ENCODE results near the gene CDK5R1.

Gene CDK5R1

GRCh38 chr17:32493976-32494513 lies 7.3 kb downstream of the CDK5R1 start:
- H3K27ac Mint-ChIP-seq = peak overlapping the region; percentile 22
- no peaks in the 10 kb centered on the region for H3K27me3 Mint-ChIP-seq
- H3K4me3 Mint-ChIP-seq = no peak overlapping the region
- H3K9me3 Mint-ChIP-seq (ENCODE audit: low read depth) = no peaks in the 10 kb centered on the region
- peaks cover 3% of the 10 kb centered on the region for H3K36me3 Mint-ChIP-seq
- peaks cover 54% of the 10 kb centered on the region for H3K4me1 Mint-ChIP-seq (ENCODE audit: low read depth)

- H3K27ac Mint-ChIP-seq = no peak overlapping the region
- H3K9me3 Mint-ChIP-seq (ENCODE audit: low read depth) = no peaks in the 10 kb centered on the region
- H3K36me3 Mint-ChIP-seq = no peaks in the 10 kb centered on the region
- H3K27me3 Mint-ChIP-seq = no peaks in the 10 kb centered on the region
- H3K4me1 Mint-ChIP-seq (ENCODE audit: low read depth) = peaks cover 47% of the 10 kb centered on the region
- H3K4me3 Mint-ChIP-seq = no peak overlapping the region
Observed at GRCh38 chr17:32494621-32495358, 8.0 kb downstream of the CDK5R1 start.

- Mint-ChIP-seq H3K27ac (no peak overlapping the region), H3K27me3 (no peaks in the 10 kb centered on the region), H3K4me3 (no peak overlapping the region), H3K9me3 (ENCODE audit: low read depth) (no peaks in the 10 kb centered on the region), H3K36me3 (no peaks in the 10 kb centered on the region), H3K4me1 (ENCODE audit: low read depth) (peaks cover 43% of the 10 kb centered on the region)
Observed at GRCh38 chr17:32495359-32496231, 8.8 kb downstream of the CDK5R1 start.

GRCh38 chr17:32496395-32497073 lies 9.7 kb downstream of the CDK5R1 start:
- Mint-ChIP-seq H3K36me3 (no peaks in the 10 kb centered on the region), H3K4me1 (ENCODE audit: low read depth) (peaks cover 38% of the 10 kb centered on the region), H3K27ac (no peak overlapping the region), H3K9me3 (ENCODE audit: low read depth) (no peaks in the 10 kb centered on the region), H3K4me3 (no peak overlapping the region), H3K27me3 (no peaks in the 10 kb centered on the region)

DNA sequence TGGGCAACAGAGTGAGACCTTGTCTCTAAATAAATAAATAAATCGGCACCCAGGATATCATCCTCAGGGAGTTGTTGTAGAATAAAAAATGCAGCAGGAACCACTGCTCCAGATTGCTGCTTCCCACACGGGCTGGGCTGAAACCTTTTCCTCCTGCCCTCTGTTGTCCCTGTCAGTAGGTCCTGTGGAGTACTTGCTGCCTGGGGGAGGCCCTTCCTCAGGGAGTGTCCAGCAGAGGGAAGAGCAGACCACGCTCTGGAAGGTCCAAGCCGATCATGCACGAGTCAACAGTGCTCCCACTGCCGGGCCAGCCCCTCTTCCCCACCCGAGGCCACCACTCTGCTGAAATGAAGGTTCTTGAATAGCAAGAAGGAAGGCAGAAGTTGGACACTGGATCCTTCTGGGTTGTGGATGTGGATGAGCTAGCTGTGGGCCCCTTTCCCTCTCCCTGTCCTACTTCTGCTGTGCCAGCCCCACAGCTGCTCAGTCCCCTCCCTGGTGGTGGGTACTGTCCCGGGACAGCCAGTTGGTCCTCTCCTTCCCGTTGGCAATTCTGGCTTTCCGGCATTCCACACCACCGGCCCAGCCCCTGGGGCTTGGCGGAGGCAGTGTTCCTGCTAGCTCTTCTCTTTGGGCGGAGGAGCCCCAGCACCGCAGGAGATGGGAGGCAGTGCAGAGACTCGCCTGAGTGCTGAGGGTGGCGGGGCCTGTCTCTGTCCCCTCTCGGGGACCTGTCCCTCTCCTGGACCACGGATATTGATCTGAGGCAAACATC lies 10.8 kb downstream of the CDK5R1 start:
- H3K9me3 Mint-ChIP-seq (ENCODE audit: low read depth) = no peaks in the 10 kb centered on the region
- H3K36me3 Mint-ChIP-seq = no peaks in the 10 kb centered on the region
- peaks cover 38% of the 10 kb centered on the region for H3K4me1 Mint-ChIP-seq (ENCODE audit: low read depth)
- no peak overlapping the region for H3K27ac Mint-ChIP-seq
- H3K4me3 Mint-ChIP-seq = no peak overlapping the region
- H3K27me3 Mint-ChIP-seq = no peaks in the 10 kb centered on the region

- peaks cover 38% of the 10 kb centered on the region for H3K4me1 Mint-ChIP-seq (ENCODE audit: low read depth)
- H3K27ac Mint-ChIP-seq = no peak overlapping the region
- no peaks in the 10 kb centered on the region for H3K9me3 Mint-ChIP-seq (ENCODE audit: low read depth)
- H3K4me3 Mint-ChIP-seq = no peak overlapping the region
- H3K27me3 Mint-ChIP-seq = no peaks in the 10 kb centered on the region
- H3K36me3 Mint-ChIP-seq = no peaks in the 10 kb centered on the region
Observed at GRCh38 chr17:32498391-32498790, 11.6 kb downstream of the CDK5R1 start.

- Mint-ChIP-seq H3K36me3 (no peaks in the 10 kb centered on the region), H3K27me3 (no peaks in the 10 kb centered on the region), H3K4me1 (ENCODE audit: low read depth) (peaks cover 60% of the 10 kb centered on the region), H3K27ac (peak overlapping the region; percentile 93), H3K9me3 (ENCODE audit: low read depth) (no peaks in the 10 kb centered on the region), H3K4me3 (no peak overlapping the region)
Observed at GRCh38 chr17:32502013-32502412, 15.2 kb downstream of the CDK5R1 start.

DNA sequence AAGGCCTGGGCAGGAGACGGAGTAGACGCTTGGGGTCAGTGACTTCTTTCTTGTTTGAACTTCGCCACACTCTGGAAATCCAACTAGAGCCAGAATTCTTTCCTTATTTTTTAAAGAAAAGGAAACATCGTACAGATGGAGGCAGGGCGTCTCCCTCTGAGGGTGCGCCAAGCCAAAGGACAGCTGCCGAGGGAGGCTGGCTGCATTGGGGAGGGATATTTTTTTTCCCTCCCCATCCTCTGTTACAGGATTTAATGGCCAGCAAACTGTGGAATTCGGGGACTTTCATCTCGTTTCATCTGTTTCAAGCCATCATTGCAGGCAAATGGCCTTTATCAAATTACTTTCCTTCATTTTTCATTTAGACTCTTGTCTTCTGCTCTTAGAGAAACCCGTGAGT lies 15.9 kb downstream of the CDK5R1 start:
- Mint-ChIP-seq H3K36me3 (no peaks in the 10 kb centered on the region), H3K27ac (peak overlapping the region; percentile 93), H3K4me3 (peak overlapping the region; percentile 74), H3K9me3 (ENCODE audit: low read depth) (no peaks in the 10 kb centered on the region), H3K4me1 (ENCODE audit: low read depth) (peaks cover 67% of the 10 kb centered on the region), H3K27me3 (no peaks in the 10 kb centered on the region)

GRCh38 chr17:32503251-32504165 lies 16.7 kb downstream of the CDK5R1 start:
- Mint-ChIP-seq H3K36me3 (no peaks in the 10 kb centered on the region), H3K27ac (peak overlapping the region; percentile 93), H3K9me3 (ENCODE audit: low read depth) (no peaks in the 10 kb centered on the region), H3K4me3 (peak overlapping the region; percentile 74), H3K4me1 (ENCODE audit: low read depth) (peaks cover 71% of the 10 kb centered on the region), H3K27me3 (no peaks in the 10 kb centered on the region)

DNA sequence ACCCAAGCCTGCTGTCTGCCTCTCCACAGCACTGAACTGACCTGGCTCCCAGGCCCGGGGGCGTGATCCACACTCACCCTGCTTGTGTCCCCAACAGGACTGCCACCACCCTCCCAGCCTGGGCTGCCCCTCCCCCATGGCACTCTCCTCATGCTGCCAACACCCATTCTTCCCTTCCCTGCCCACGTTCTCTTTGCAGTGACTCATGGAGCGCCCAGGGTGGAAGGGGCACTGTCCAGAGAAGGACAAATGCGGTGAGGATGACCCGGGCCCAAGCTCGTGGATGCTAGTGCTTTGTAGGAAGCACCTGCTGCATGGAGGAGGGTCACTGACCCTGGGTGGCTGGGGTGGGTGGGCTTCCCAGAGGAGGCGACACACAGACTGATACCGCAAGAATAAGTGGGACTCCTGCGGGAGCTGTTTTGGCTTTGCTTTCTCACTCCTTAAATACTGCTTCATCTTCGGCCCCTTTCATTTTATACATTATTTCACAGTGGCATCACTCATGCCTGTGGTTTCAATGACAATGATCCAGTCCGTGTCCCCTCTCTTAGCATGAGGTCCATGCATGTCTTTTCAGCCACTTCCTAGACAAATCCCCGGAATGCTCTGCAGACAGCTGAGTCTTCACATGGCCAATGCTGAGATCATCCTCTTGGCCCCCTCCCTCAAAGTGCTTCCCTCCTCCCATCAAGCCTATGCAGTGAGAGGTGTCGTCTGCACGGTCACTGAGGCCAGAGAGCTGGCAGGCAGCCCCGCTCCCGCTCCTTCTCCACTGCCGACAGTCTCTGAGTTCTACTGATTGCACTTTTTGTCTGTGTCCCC lies 17.6 kb downstream of the CDK5R1 start:
- peaks cover 79% of the 10 kb centered on the region for H3K4me1 Mint-ChIP-seq (ENCODE audit: low read depth)
- H3K27ac Mint-ChIP-seq = peak overlapping the region; percentile 93
- peak overlapping the region; percentile 74 for H3K4me3 Mint-ChIP-seq
- no peaks in the 10 kb centered on the region for H3K27me3 Mint-ChIP-seq
- no peaks in the 10 kb centered on the region for H3K9me3 Mint-ChIP-seq (ENCODE audit: low read depth)
- no peaks in the 10 kb centered on the region for H3K36me3 Mint-ChIP-seq

- no peaks in the 10 kb centered on the region for H3K36me3 Mint-ChIP-seq
- H3K4me1 Mint-ChIP-seq (ENCODE audit: low read depth) = peaks cover 67% of the 10 kb centered on the region
- no peaks in the 10 kb centered on the region for H3K9me3 Mint-ChIP-seq (ENCODE audit: low read depth)
- peak overlapping the region; percentile 80 for H3K27ac Mint-ChIP-seq
- H3K4me3 Mint-ChIP-seq = no peak overlapping the region
- H3K27me3 Mint-ChIP-seq = no peaks in the 10 kb centered on the region
Observed at GRCh38 chr17:32508926-32509325, 22.1 kb downstream of the CDK5R1 start.

DNA sequence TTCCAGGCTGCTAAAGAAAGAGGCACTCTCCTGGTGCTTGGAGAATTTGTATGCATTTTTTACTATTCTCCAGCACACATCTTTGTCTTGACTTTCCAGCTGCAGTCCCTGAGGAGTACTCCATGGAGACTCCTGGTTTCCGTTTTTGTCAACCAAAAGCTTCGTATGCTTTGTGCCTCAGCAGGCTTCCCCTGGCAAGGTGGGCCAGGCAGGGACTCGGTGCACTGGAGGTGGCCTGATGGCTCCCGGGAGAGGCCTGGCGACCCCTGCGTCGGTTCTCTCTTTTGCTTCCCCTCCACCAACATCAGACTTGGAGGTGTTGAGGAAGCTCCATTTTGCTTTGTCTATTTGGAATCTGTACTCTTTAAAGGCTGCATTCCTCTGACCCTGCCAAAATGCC lies 23.7 kb downstream of the CDK5R1 start:
- no peak overlapping the region for H3K27ac Mint-ChIP-seq
- no peaks in the 10 kb centered on the region for H3K36me3 Mint-ChIP-seq
- peaks cover 61% of the 10 kb centered on the region for H3K4me1 Mint-ChIP-seq (ENCODE audit: low read depth)
- H3K4me3 Mint-ChIP-seq = no peak overlapping the region
- no peaks in the 10 kb centered on the region for H3K27me3 Mint-ChIP-seq
- no peaks in the 10 kb centered on the region for H3K9me3 Mint-ChIP-seq (ENCODE audit: low read depth)

DNA sequence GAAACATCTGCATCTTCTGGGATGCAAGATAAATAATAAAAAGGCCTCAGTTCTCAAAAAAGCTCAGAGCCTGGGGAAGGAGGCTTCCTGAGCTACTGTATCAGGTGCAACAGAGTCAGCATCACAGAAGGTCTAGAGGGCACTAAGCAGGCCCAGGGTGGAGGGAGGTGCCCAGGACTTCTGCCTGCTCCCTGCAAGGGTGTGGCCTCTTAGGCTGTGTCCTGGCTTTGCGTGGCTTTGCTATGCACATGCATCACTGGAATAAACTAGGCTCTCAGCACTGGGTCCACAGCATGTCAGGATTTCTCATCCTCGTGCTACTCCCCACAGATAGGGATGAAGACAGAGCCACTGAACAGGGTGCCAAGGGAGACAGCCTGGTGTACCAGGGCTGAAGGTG lies 25.5 kb downstream of the CDK5R1 start:
- Mint-ChIP-seq H3K27ac (no peak overlapping the region), H3K36me3 (no peaks in the 10 kb centered on the region), H3K9me3 (ENCODE audit: low read depth) (no peaks in the 10 kb centered on the region), H3K4me1 (ENCODE audit: low read depth) (peaks cover 62% of the 10 kb centered on the region), H3K4me3 (no peak overlapping the region), H3K27me3 (no peaks in the 10 kb centered on the region)

Measured in activated naive CD8-positive, alpha-beta T cell (primary cell).